Astrocyte (in vitro differentiated cells and primary cell): ENCODE data around the gene RAB31. TPM values are rescaled to one million over a fixed set of nuclear protein-coding genes. Genes with fewer than 3 reads are reported as not detected.

Experiments
- DNase-seq: peaks from one replicate; pipeline ENCODE4 v3.0.0-alpha.2; 2010; ENCODE audit warnings: low read depth
- FAIRE-seq: peaks from 2 replicates; lab custom pipeline; 2011; peaks lifted over from hg19 to GRCh38; lab: Jason Lieb, UNC
- H2AFZ ChIP-seq: 2 replicates; pipeline ENCODE4 v1.6.0; 2012; ENCODE audit warnings: low read depth, low read length, inconsistent platforms
- H3K27ac ChIP-seq: 2 replicates; pipeline ENCODE4 v1.5.1; 2011; ENCODE audit warnings: low read depth, low read length, inconsistent platforms
- H3K27me3 ChIP-seq: 2 replicates; pipeline ENCODE4 v1.6.0; 2011; ENCODE audit warnings: low read length, inconsistent platforms; ENCODE audit not compliant: insufficient read depth
- H3K36me3 ChIP-seq: 2 replicates; pipeline ENCODE4 v1.5.1; 2011; ENCODE audit warnings: low read length, inconsistent platforms; ENCODE audit not compliant: insufficient read depth
- H3K4me1 ChIP-seq: 2 replicates; pipeline ENCODE4 v1.5.1; 2011; ENCODE audit warnings: low read length, inconsistent platforms; ENCODE audit not compliant: insufficient read depth
- H3K4me2 ChIP-seq: 2 replicates; pipeline ENCODE4 v1.6.0; 2012; ENCODE audit warnings: low read length, inconsistent platforms
- H3K4me3 ChIP-seq: 2 replicates; pipeline ENCODE4 v1.5.1; 2011; ENCODE audit warnings: low read depth, mild to moderate bottlenecking, low read length, inconsistent platforms; ENCODE audit not compliant: insufficient read depth
- H3K79me2 ChIP-seq: 2 replicates; pipeline ENCODE4 v1.6.0; 2012; ENCODE audit warnings: mild to moderate bottlenecking, low read length, inconsistent platforms; ENCODE audit not compliant: insufficient read depth
- H3K9ac ChIP-seq: 2 replicates; pipeline ENCODE4 v1.6.0; 2012; ENCODE audit warnings: mild to moderate bottlenecking, low read length, inconsistent platforms
- H3K9me3 ChIP-seq: 2 replicates; pipeline ENCODE4 v1.5.1; 2012; ENCODE audit warnings: low read depth, mild to moderate bottlenecking, low read length, inconsistent platforms; ENCODE audit not compliant: insufficient read depth
- H4K20me1 ChIP-seq: 2 replicates; pipeline ENCODE4 v1.6.0; 2012; ENCODE audit warnings: low read length, inconsistent platforms; ENCODE audit not compliant: insufficient read depth
- H3K27ac Mint-ChIP-seq: one replicate; pipeline ENCODE4 v1.8.0; 2021; ENCODE audit warnings: mild to moderate bottlenecking, mixed read lengths; ENCODE audit not compliant: unreplicated experiment
- H3K27me3 Mint-ChIP-seq: one replicate; pipeline ENCODE4 v1.8.0; 2021; ENCODE audit warnings: low read depth, mixed read lengths; ENCODE audit not compliant: unreplicated experiment
- H3K36me3 Mint-ChIP-seq: one replicate; pipeline ENCODE4 v1.8.0; 2021; ENCODE audit warnings: low read depth, mixed read lengths; ENCODE audit not compliant: unreplicated experiment
- H3K4me1 Mint-ChIP-seq: one replicate; pipeline ENCODE4 v1.8.0; 2021; ENCODE audit warnings: low read depth, mixed read lengths; ENCODE audit not compliant: unreplicated experiment
- H3K4me3 Mint-ChIP-seq: one replicate; pipeline ENCODE4 v1.8.0; 2021; ENCODE audit warnings: mild to moderate bottlenecking, moderate library complexity, mixed read lengths; ENCODE audit not compliant: unreplicated experiment
- H3K9me3 Mint-ChIP-seq: one replicate; pipeline ENCODE4 v1.8.0; 2021; ENCODE audit warnings: mild to moderate bottlenecking, mixed read lengths; ENCODE audit not compliant: unreplicated experiment
- EZH2 ChIP-seq: IDR thresholded peaks from 2 replicates; pipeline ENCODE4 v1.6.1; 2012; ENCODE audit warnings: mild to moderate bottlenecking, low read length, inconsistent platforms; ENCODE audit not compliant: insufficient read depth
- total RNA-seq: library from RNA; stranded (reverse); gene quantifications from 2 replicates; pipeline ENCODE4 v1.2.1, GENCODE V29; 2021
- TF ChIP-seq, protein P1 (sequence below): IDR thresholded peaks from 2 replicates; pipeline ENCODE4 v1.5.1; 2011; ENCODE audit warnings: low read depth, mild to moderate bottlenecking, inconsistent platforms, low read length, moderate library complexity; ENCODE audit not compliant: insufficient read depth

Gene RAB31
- total RNA-seq, 1 donor from 2014 or later = 100 TPM

DNA sequence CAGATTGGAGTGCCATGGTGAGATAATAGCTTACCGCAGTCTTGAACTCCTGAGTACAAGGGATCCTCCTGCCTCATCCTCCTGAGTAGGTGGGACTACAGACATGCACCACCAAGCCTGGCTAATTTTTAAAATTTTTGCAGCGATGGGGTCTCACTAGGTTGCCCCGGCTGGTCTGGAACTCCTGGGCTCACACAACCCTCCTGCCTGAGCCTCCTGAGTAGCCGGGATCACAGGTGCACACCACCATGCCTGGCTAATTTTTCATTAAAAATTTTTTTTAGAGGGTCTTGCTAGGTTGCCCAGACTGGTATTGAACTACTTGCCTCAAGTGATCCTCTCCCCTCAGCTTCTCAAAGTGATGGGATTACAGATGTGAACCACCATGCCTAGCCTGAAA is 27.8 kb downstream of the RAB31 start:
- H3K9me3 Mint-ChIP-seq = no peaks in the 10 kb centered on the region
- no peaks in the 10 kb centered on the region for H3K27me3 Mint-ChIP-seq
- H3K9ac ChIP-seq = no peak overlapping the region
- H3K27ac ChIP-seq = no peak overlapping the region
- no peak overlapping the region for H3K27ac Mint-ChIP-seq
- DNase-seq (no peak), FAIRE-seq (no peak)
- peaks cover 47% of the 10 kb centered on the region for H3K4me1 Mint-ChIP-seq
- peaks cover 71% of the 10 kb centered on the region for H3K79me2 ChIP-seq
- H3K9me3 ChIP-seq = no peaks in the 10 kb centered on the region
- no peaks in the 10 kb centered on the region for H3K27me3 ChIP-seq
- peaks cover 8% of the 10 kb centered on the region for H3K36me3 ChIP-seq
- H4K20me1 ChIP-seq = peaks cover 46% of the 10 kb centered on the region
- H2AFZ ChIP-seq = no peak overlapping the region
- TF ChIP-seq, protein P1, sequence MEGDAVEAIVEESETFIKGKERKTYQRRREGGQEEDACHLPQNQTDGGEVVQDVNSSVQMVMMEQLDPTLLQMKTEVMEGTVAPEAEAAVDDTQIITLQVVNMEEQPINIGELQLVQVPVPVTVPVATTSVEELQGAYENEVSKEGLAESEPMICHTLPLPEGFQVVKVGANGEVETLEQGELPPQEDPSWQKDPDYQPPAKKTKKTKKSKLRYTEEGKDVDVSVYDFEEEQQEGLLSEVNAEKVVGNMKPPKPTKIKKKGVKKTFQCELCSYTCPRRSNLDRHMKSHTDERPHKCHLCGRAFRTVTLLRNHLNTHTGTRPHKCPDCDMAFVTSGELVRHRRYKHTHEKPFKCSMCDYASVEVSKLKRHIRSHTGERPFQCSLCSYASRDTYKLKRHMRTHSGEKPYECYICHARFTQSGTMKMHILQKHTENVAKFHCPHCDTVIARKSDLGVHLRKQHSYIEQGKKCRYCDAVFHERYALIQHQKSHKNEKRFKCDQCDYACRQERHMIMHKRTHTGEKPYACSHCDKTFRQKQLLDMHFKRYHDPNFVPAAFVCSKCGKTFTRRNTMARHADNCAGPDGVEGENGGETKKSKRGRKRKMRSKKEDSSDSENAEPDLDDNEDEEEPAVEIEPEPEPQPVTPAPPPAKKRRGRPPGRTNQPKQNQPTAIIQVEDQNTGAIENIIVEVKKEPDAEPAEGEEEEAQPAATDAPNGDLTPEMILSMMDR = no peak
- no peak for TF ChIP-seq EZH2
- H3K4me2 ChIP-seq = no peak overlapping the region
- H3K36me3 Mint-ChIP-seq = peaks cover 17% of the 10 kb centered on the region
- H3K4me3 Mint-ChIP-seq = no peak overlapping the region
- peaks cover 30% of the 10 kb centered on the region for H3K4me1 ChIP-seq
- H3K4me3 ChIP-seq = no peak overlapping the region

DNA sequence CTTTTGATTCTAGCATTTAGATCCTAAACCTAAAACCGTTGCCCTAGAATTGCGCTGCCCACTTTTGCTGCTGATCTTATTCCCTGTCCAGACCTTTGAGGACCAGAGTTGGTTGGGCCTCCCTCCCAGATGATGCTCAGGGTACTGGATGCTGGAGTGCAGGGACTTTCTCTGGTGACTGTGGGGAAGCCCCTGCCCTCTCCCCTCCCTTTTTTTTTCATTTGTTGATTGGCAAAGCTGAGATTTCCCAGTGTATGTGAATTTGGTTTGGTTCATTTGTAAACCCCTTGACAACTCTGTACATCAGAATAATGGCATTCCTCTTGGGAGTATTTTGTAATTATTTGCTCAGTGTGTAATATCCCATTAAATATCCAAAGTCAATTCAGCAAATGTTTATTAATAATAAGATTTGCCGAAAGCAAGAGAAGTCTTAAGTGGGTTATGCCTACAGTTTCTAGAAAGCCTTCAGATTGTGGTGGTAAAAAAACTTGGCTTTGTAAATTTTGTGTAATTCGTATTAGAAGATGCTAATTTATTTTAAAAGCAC is 28.3 kb downstream of the RAB31 start:
- Mint-ChIP-seq H3K27ac (no peak overlapping the region), H3K36me3 (peaks cover 17% of the 10 kb centered on the region), H3K9me3 (no peaks in the 10 kb centered on the region), H3K4me1 (peaks cover 42% of the 10 kb centered on the region), H3K27me3 (no peaks in the 10 kb centered on the region), H3K4me3 (no peak overlapping the region)
- Histone ChIP-seq H3K9me3 (no peaks in the 10 kb centered on the region), H3K4me2 (no peak overlapping the region), H3K4me3 (no peak overlapping the region), H3K79me2 (peaks cover 69% of the 10 kb centered on the region), H3K4me1 (peaks cover 27% of the 10 kb centered on the region), H3K27ac (no peak overlapping the region), H3K9ac (no peak overlapping the region), H2AFZ (no peak overlapping the region), H4K20me1 (peaks cover 41% of the 10 kb centered on the region), H3K36me3 (peaks cover 8% of the 10 kb centered on the region), H3K27me3 (no peaks in the 10 kb centered on the region)
- DNase-seq (no peak), FAIRE-seq (no peak)
- TF ChIP-seq EZH2 = no peak

DNA sequence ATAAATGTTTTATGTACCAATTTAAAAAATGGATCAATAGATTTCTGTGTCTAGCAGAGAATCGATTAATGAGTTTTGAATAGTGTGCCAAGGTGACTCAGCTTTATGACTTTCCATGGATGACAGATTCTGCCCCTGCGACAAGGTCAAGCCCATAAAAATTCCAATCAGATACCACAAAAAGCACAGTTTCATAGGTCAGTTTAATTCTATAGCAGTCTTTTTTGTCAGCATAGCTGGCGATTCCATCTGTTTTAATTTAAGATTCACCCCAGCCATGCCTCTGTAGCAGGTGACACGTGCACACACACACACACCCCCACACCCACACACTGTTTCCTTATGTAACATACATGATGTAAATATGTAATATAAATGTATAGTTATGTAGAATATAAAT is 28.9 kb downstream of the RAB31 start:
- Histone ChIP-seq H3K9me3 (no peaks in the 10 kb centered on the region), H3K9ac (no peak overlapping the region), H3K27ac (peak overlapping the region; percentile 30), H4K20me1 (peaks cover 35% of the 10 kb centered on the region), H3K4me1 (peaks cover 30% of the 10 kb centered on the region), H3K4me3 (no peak overlapping the region), H3K36me3 (peaks cover 8% of the 10 kb centered on the region), H2AFZ (no peak overlapping the region), H3K79me2 (peaks cover 71% of the 10 kb centered on the region), H3K27me3 (no peaks in the 10 kb centered on the region), H3K4me2 (peak overlapping the region; percentile 71)
- Mint-ChIP-seq H3K27me3 (no peaks in the 10 kb centered on the region), H3K4me3 (no peak overlapping the region), H3K9me3 (no peaks in the 10 kb centered on the region), H3K27ac (no peak overlapping the region), H3K4me1 (peaks cover 40% of the 10 kb centered on the region), H3K36me3 (peaks cover 17% of the 10 kb centered on the region)
- DNase-seq (no peak), FAIRE-seq (no peak)
- TF ChIP-seq, protein P1 = no peak
- TF ChIP-seq EZH2 = no peak
